ES-I3 (cell line): ENCODE measurements around the gene WNT4.

Experiments
- H3K36me3 ChIP-seq: 2 replicates; pipeline ENCODE4 v1.6.1; 2013; ENCODE audit warnings: mild to moderate bottlenecking, low read length, control low read depth, moderate library complexity; ENCODE audit not compliant: insufficient read depth
- H3K4me1 ChIP-seq: 2 replicates; pipeline ENCODE4 v1.6.1; 2013; ENCODE audit warnings: mild to moderate bottlenecking, control low read depth, low read length; ENCODE audit not compliant: insufficient read depth
- H3K9ac ChIP-seq: 2 replicates; pipeline ENCODE4 v1.6.1; 2013; ENCODE audit warnings: low read depth, mild to moderate bottlenecking, low read length, moderate library complexity
- H3K9me3 ChIP-seq: 2 replicates; pipeline ENCODE4 v1.6.1; 2013; ENCODE audit warnings: mild to moderate bottlenecking, low read length, moderate library complexity; ENCODE audit not compliant: control insufficient read depth, insufficient read depth

WNT4 gene

GRCh38 chr1:22143065-22144033, at the start of gene WNT4:
Gene WNT4, minus strand, starts transcription at chr1:22143097. Its CDS starts 175 bp downstream, at chr1:22142922.
- peaks cover 15% of the 10 kb centered on the region for H3K4me1 ChIP-seq
- H3K9me3 ChIP-seq, result no peaks in the 10 kb centered on the region
- peak within 1 kb of the TSS; percentile 59 for H3K9ac ChIP-seq
- H3K36me3 ChIP-seq, result no peaks in the 10 kb centered on the region

- Histone ChIP-seq H3K4me1 (no peaks in the 10 kb centered on the region), H3K36me3 (no peaks in the 10 kb centered on the region), H3K9me3 (no peaks in the 10 kb centered on the region), H3K9ac (no peak overlapping the region)
Observed at GRCh38 chr1:22190731-22191130, 47.8 kb upstream of the WNT4 start.

GRCh38 chr1:22190251-22190650, 47.4 kb upstream of the WNT4 start:
- no peaks in the 10 kb centered on the region for H3K9me3 ChIP-seq
- H3K4me1 ChIP-seq, result no peaks in the 10 kb centered on the region
- no peak overlapping the region for H3K9ac ChIP-seq
- H3K36me3 ChIP-seq, result no peaks in the 10 kb centered on the region

GRCh38 chr1:22189619-22190018, 46.7 kb upstream of the WNT4 start:
- no peaks in the 10 kb centered on the region for H3K36me3 ChIP-seq
- H3K9me3 ChIP-seq, result no peaks in the 10 kb centered on the region
- H3K9ac ChIP-seq, result no peak overlapping the region
- H3K4me1 ChIP-seq, result no peaks in the 10 kb centered on the region

- Histone ChIP-seq H3K9me3 (no peaks in the 10 kb centered on the region), H3K4me1 (no peaks in the 10 kb centered on the region), H3K36me3 (no peaks in the 10 kb centered on the region), H3K9ac (no peak overlapping the region)
Observed at GRCh38 chr1:22188914-22189313, 46.0 kb upstream of the WNT4 start.

- H3K4me1 ChIP-seq, result no peaks in the 10 kb centered on the region
- no peak overlapping the region for H3K9ac ChIP-seq
- no peaks in the 10 kb centered on the region for H3K9me3 ChIP-seq
- no peaks in the 10 kb centered on the region for H3K36me3 ChIP-seq
Observed at GRCh38 chr1:22188436-22188835, 45.5 kb upstream of the WNT4 start.

GRCh38 chr1:22186311-22186710, 43.4 kb upstream of the WNT4 start:
- no peaks in the 10 kb centered on the region for H3K9me3 ChIP-seq
- H3K36me3 ChIP-seq, result no peaks in the 10 kb centered on the region
- H3K9ac ChIP-seq, result no peak overlapping the region
- H3K4me1 ChIP-seq, result no peaks in the 10 kb centered on the region

GRCh38 chr1:22184892-22185612, 42.2 kb upstream of the WNT4 start:
- H3K9ac ChIP-seq, result no peak overlapping the region

GRCh38 chr1:22184454-22184853, 41.6 kb upstream of the WNT4 start:
- Histone ChIP-seq H3K4me1 (no peaks in the 10 kb centered on the region), H3K36me3 (no peaks in the 10 kb centered on the region), H3K9me3 (no peaks in the 10 kb centered on the region), H3K9ac (no peak overlapping the region)

More at GRCh38 chr1:22184892-22185612, 42.2 kb upstream of the WNT4 start:
- H3K36me3 ChIP-seq, result no peaks in the 10 kb centered on the region
- H3K9me3 ChIP-seq, result no peaks in the 10 kb centered on the region
- no peaks in the 10 kb centered on the region for H3K4me1 ChIP-seq

- H3K4me1 ChIP-seq, result no peaks in the 10 kb centered on the region
- no peak overlapping the region for H3K9ac ChIP-seq
- no peaks in the 10 kb centered on the region for H3K36me3 ChIP-seq
- no peaks in the 10 kb centered on the region for H3K9me3 ChIP-seq
Observed at GRCh38 chr1:22182715-22183114, 39.8 kb upstream of the WNT4 start.

GRCh38 chr1:22179197-22179803, 36.4 kb upstream of the WNT4 start:
- no peaks in the 10 kb centered on the region for H3K4me1 ChIP-seq
- no peaks in the 10 kb centered on the region for H3K9me3 ChIP-seq
- no peak overlapping the region for H3K9ac ChIP-seq
- no peaks in the 10 kb centered on the region; the same call in 1 of the 2 replicates for H3K36me3 ChIP-seq

GRCh38 chr1:22177354-22178003, 34.6 kb upstream of the WNT4 start:
- H3K36me3 ChIP-seq, result no peaks in the 10 kb centered on the region; the same call in 1 of the 2 replicates
- H3K4me1 ChIP-seq, result no peaks in the 10 kb centered on the region
- H3K9me3 ChIP-seq, result no peaks in the 10 kb centered on the region; the same call in 1 of the 2 replicates
- H3K9ac ChIP-seq, result no peak overlapping the region

- Histone ChIP-seq H3K9ac (no peak overlapping the region), H3K9me3 (no peaks in the 10 kb centered on the region; the same call in 1 of the 2 replicates), H3K4me1 (no peaks in the 10 kb centered on the region), H3K36me3 (no peaks in the 10 kb centered on the region; the same call in 1 of the 2 replicates)
Observed at GRCh38 chr1:22176258-22176657, 33.4 kb upstream of the WNT4 start.
